ENCODE results near the gene IL17C. TPM values are rescaled to one million over a fixed set of nuclear protein-coding genes. Genes with fewer than 3 reads are reported as not detected.

Gene IL17C
- total RNA-seq, 4 donors from 2014 or later, result 2.4 TPM; not detected in 3

DNA sequence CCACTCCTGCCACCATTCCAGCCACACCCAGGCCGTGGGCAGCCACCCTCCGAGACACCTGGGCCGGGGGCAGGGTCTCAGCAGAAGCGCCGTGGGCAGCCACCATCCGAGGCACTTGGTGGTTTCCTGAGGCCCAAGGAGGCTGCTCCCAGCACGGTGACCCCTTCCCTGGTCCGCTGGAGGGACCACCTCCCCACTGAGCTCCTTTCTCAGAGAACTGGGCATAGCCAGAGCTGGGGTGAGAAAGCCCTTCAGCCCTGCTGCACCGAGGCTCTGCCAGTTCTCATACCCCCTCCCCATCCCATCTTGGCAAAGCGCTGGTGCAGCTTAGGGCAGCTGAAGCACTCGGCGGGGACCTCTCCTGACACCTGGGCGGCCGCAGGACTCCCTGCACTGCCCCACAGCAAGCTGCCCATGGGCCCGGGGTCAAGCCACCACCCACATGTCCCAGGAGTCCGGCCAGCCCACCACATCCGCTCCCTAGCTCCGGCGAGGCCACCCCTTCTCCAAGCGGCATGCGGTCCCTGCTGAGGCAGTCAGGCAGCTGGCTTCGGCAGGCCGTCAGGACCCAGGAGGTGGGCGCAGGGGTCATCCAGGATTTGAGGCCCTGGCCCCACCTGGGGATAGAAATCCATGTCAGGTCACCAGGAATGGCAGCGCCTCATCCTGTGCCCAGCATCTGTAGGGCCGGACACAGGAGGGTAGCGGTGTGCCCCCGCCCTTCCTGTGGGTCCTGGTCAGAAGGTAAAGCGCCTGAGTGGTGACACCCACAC lies 13.8 kb downstream of the IL17C start:
- no peak for DNase-seq
- no peak overlapping the region for H3K4me3 ChIP-seq
- intact Hi-C loops (cut with DNase I), result no loop called here
- TF ChIP-seq, protein P1, sequence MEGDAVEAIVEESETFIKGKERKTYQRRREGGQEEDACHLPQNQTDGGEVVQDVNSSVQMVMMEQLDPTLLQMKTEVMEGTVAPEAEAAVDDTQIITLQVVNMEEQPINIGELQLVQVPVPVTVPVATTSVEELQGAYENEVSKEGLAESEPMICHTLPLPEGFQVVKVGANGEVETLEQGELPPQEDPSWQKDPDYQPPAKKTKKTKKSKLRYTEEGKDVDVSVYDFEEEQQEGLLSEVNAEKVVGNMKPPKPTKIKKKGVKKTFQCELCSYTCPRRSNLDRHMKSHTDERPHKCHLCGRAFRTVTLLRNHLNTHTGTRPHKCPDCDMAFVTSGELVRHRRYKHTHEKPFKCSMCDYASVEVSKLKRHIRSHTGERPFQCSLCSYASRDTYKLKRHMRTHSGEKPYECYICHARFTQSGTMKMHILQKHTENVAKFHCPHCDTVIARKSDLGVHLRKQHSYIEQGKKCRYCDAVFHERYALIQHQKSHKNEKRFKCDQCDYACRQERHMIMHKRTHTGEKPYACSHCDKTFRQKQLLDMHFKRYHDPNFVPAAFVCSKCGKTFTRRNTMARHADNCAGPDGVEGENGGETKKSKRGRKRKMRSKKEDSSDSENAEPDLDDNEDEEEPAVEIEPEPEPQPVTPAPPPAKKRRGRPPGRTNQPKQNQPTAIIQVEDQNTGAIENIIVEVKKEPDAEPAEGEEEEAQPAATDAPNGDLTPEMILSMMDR (IDR thresholded peaks at IDR 0.05), result no peak
- TF ChIP-seq POLR2A (IDR thresholded peaks at IDR 0.05), result no peak
- H3K27me3 ChIP-seq, result no peaks in the 10 kb centered on the region
- H3K36me3 ChIP-seq, result peaks cover 0 to 56% (median 5%) of the 10 kb centered on the region in 3 donors
- 73 to 93% methylated on average over 3 to 5 of the region's 29 CpGs for WGBS, 2 donors
- H3K9me3 ChIP-seq, result no peaks in the 10 kb centered on the region
- peaks cover 7 to 32% (median 21%) of the 10 kb centered on the region in 3 donors for H3K4me1 ChIP-seq
- peak overlapping the region; percentile 78 to 91 (median 82) for H3K27ac ChIP-seq

DNA sequence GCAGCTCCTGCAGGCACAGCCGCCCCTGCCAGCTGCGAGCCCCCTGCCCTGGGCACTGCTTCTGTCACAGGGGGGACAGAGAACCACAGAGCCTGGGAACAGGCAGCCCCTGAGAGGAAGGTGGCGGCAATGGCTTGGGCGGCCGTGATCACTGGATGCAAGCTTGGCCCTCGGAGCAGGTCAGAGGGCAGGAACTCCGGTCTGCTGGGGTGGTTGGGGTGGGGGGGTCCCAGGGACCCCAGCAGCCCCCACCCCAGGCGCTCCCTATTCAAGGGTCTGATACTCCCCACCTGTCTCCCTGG lies 14.3 kb downstream of the IL17C start:
- TF ChIP-seq POLR2A (IDR thresholded peaks at IDR 0.05), result no peak
- TF ChIP-seq, protein P1 (IDR thresholded peaks at IDR 0.05), result no peak
- intact Hi-C loops (cut with DNase I), result no loop called here
- no peak overlapping the region for H3K4me3 ChIP-seq
- WGBS, 2 donors, result 100% methylated on average over 1 of the region's 8 CpGs; no CpG with 5 or more reads in 1 of the 2 donors
- H3K27ac ChIP-seq, result no peak overlapping the region
- DNase-seq, result no peak
- no peaks in the 10 kb centered on the region for H3K27me3 ChIP-seq
- H3K36me3 ChIP-seq, result peaks cover 0 to 61% (median 5%) of the 10 kb centered on the region in 3 donors
- H3K4me1 ChIP-seq, result peaks cover 7 to 32% (median 21%) of the 10 kb centered on the region in 3 donors
- no peaks in the 10 kb centered on the region for H3K9me3 ChIP-seq

DNA sequence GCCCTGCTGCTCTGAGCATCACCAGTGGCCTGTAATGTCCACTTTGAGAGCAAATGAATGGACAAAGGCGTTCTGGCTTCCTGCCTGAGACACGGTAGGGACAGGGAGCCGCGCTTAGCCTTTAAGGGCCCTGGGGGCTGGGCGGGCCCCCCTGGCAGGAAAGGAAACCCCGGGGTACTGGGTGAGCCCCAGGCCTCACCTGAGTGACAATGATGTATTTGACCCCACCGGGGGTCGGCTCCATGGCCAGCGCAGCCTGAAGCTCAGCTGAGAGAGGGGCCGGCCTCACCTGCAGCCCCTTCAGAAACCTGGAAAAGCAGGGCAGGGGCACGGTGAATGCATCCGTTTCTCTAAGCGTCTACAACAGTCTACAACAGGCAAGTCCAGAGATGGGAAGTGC lies 14.7 kb downstream of the IL17C start:
- TF ChIP-seq, protein P1 (IDR thresholded peaks at IDR 0.05), result no peak
- no peak for TF ChIP-seq POLR2A (IDR thresholded peaks at IDR 0.05)
- Histone ChIP-seq H3K36me3 (peaks cover 0 to 65% (median 7%) of the 10 kb centered on the region in 3 donors), H3K4me3 (no peak overlapping the region), H3K27ac (no peak overlapping the region), H3K4me1 (peaks cover 7 to 32% (median 21%) of the 10 kb centered on the region in 3 donors), H3K9me3 (no peaks in the 10 kb centered on the region), H3K27me3 (no peaks in the 10 kb centered on the region)
- no peak for DNase-seq
- WGBS, 2 donors, result 67 to 80% methylated on average over 1 of the region's 13 CpGs
- intact Hi-C loops (cut with DNase I), result no loop called here

DNA sequence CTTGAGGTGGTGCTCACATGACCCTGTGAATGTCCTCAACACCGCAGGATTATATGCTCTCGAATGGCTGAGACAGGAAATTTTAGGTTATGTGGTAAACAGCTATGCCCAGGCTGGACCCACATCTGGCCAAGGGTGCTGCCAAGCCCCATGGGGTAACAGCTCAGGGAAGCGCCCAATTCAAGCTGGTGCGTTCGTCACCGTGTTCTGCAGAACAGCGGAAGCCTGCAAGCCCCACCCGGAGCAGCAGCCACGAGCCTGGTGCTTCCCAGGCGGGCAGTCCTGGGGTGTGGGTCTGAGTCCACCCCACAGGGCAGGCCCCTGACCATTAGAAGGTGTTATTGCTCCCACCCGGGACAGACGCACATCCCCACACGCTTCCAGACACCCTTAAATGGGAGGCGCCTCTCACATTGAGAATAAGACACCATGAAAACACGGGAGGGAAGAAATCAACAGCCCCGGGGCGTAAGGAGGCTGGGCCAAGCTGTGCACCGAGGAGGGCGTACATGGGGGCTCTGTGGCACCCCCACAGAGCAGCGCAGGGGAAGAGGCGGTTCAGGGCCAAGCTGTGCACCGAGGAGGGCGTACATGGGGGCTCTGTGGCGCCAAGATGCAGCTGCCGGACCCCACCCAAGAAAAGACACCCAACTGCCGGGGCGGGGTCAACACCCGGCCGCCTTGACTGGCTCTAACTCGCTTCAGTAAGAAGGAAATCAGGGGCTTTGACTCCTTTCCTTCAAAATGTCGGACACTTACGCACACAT lies 15.4 kb downstream of the IL17C start:
- Histone ChIP-seq H3K36me3 (peaks cover 0 to 72% (median 9%) of the 10 kb centered on the region in 3 donors), H3K27ac (no peak overlapping the region), H3K9me3 (no peaks in the 10 kb centered on the region), H3K4me1 (peaks cover 7 to 32% (median 21%) of the 10 kb centered on the region in 3 donors), H3K27me3 (no peaks in the 10 kb centered on the region), H3K4me3 (no peak overlapping the region)
- intact Hi-C loops (cut with DNase I), result no loop called here
- 77 to 78% methylated on average over 12 to 22 of the region's 32 CpGs for WGBS, 2 donors
- no peak for DNase-seq
- TF ChIP-seq POLR2A (IDR thresholded peaks at IDR 0.05), result no peak
- TF ChIP-seq, protein P1 (IDR thresholded peaks at IDR 0.05), result no peak
